AG08395 (cell line): ENCODE results near the gene ZYG11A.

ENCODE experiments used
- DNase-seq: peaks from one replicate; pipeline ENCODE4 v3.0.0; 2012; ENCODE audit warnings: mixed read lengths, low spot score

Gene ZYG11A

GRCh38 chr1:52877554-52877953 is 35.0 kb downstream of the ZYG11A start:
- no peak for DNase-seq

- DNase-seq = no peak
These were observed 37.6 kb downstream of the ZYG11A start for GRCh38 chr1:52880206-52880605.

- DNase-seq = no peak
These were observed 44.9 kb downstream of the ZYG11A start for GRCh38 chr1:52887483-52887882.

- DNase-seq = no peak
These were observed 50.1 kb downstream of the ZYG11A start for GRCh38 chr1:52892424-52893215.

GRCh38 chr1:52899445-52899894 is 56.9 kb downstream of the ZYG11A start:
- no peak for DNase-seq

GRCh38 chr1:52900402-52900801 is 57.8 kb downstream of the ZYG11A start:
- no peak for DNase-seq

GRCh38 chr1:52901384-52901783 is 58.8 kb downstream of the ZYG11A start:
- DNase-seq = no peak

GRCh38 chr1:52904208-52904926 is 61.8 kb downstream of the ZYG11A start:
- no peak for DNase-seq

- peak; percentile 51 for DNase-seq
These were observed 62.6 kb downstream of the ZYG11A start for GRCh38 chr1:52904927-52905698.

- no peak for DNase-seq
These were observed 63.6 kb downstream of the ZYG11A start for GRCh38 chr1:52906135-52906603.

GRCh38 chr1:52907068-52907811 is 64.7 kb downstream of the ZYG11A start:
- DNase-seq = no peak

- DNase-seq = no peak
These were observed 65.2 kb downstream of the ZYG11A start for GRCh38 chr1:52907812-52908153.

GRCh38 chr1:52911541-52911940 is 69.0 kb downstream of the ZYG11A start:
- DNase-seq = no peak

GRCh38 chr1:52913014-52913413 is 70.5 kb downstream of the ZYG11A start:
- no peak for DNase-seq

GRCh38 chr1:52913537-52913936 is 71.0 kb downstream of the ZYG11A start:
- no peak for DNase-seq

- DNase-seq = no peak
These were observed 71.9 kb downstream of the ZYG11A start for GRCh38 chr1:52914463-52914862.

- DNase-seq = no peak
These were observed 72.8 kb downstream of the ZYG11A start for GRCh38 chr1:52915211-52915854.

GRCh38 chr1:52915855-52916220 is 73.3 kb downstream of the ZYG11A start:
- no peak for DNase-seq

- DNase-seq = no peak
These were observed 73.8 kb downstream of the ZYG11A start for GRCh38 chr1:52916241-52916975.

GRCh38 chr1:52917156-52917555 is 74.6 kb downstream of the ZYG11A start:
- DNase-seq = no peak

GRCh38 chr1:52917581-52917980 is 75.0 kb downstream of the ZYG11A start:
- DNase-seq = no peak
